ENCODE data around the gene GRWD1. TPM values are rescaled to one million over a fixed set of nuclear protein-coding genes. Genes with fewer than 3 reads are reported as not detected.

The GRWD1 gene
- total and polyA plus RNA-seq, 2 of the 13 experiments (the other 11 are each of a cell fraction or from before 2014, with no cell fraction given): 10.8 to 46.6 TPM

DNA sequence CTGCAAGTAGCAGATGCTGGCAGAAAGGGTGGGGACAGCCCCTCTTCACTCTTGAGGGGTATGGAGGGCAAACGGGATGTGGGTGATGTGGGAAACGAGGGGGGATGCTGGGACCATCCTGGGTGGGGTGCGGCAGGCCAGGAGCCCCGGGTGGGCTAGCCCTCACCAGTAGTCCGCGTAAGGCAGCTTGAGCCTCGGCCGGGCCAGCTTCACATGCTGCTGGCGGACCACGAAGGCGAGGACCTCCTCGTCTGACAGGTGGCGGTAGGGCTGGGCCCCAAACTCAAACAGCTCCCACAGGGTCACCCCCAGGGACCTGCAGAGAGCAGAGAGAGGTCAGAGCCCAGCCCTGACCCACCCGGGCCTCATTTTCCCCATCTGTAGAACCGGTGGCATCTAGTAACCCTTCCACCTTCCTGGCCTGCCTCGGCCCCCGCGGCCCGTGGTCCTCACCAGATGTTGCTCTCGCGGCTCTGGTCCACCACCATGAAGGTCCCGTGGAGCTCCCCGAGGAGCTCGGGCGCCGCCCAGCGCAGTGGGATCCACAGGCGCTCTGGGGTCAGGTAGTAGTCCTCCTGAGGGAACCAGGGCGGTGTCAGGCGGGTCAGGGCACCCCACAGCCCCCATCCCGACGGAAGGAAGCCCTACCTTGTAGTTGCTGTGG lies 55.2 kb downstream of the GRWD1 start (continued):
- TF ChIP-seq TFE3 (CRISPR knock-in tag; IDR thresholded peaks at IDR 0.05) (no peak), SALL2 (CRISPR knock-in tag; IDR thresholded peaks at IDR 0.05) (no peak), ZNF589 (CRISPR knock-in tag; conservative IDR thresholded peaks at IDR 0.05) (no peak), ZXDC (CRISPR knock-in tag; IDR thresholded peaks at IDR 0.05) (no peak), ZNF501 (CRISPR knock-in tag; IDR thresholded peaks at IDR 0.05) (no peak), MED1 (CRISPR knock-in tag; IDR thresholded peaks at IDR 0.05) (no peak), MEF2D (CRISPR knock-in tag; IDR thresholded peaks at IDR 0.05) (no peak), ZBTB42 (CRISPR knock-in tag; IDR thresholded peaks at IDR 0.05) (no peak), POGZ (CRISPR knock-in tag; IDR thresholded peaks at IDR 0.05) (no peak), ZNF552 (CRISPR knock-in tag; IDR thresholded peaks at IDR 0.05; ENCODE audit: borderline replicate concordance) (no peak), NR3C1 (CRISPR knock-in tag; IDR thresholded peaks at IDR 0.05) (no peak), IKZF4 (CRISPR knock-in tag; IDR thresholded peaks at IDR 0.05; ENCODE audit: borderline replicate concordance, low read depth, not compliant biosample characterization) (peak; percentile 70), ZNF7 (CRISPR knock-in tag; IDR thresholded peaks at IDR 0.05) (no peak), ETS1 (CRISPR knock-in tag; IDR thresholded peaks at IDR 0.05) (no peak)
- TF ChIP-seq, protein P1, sequence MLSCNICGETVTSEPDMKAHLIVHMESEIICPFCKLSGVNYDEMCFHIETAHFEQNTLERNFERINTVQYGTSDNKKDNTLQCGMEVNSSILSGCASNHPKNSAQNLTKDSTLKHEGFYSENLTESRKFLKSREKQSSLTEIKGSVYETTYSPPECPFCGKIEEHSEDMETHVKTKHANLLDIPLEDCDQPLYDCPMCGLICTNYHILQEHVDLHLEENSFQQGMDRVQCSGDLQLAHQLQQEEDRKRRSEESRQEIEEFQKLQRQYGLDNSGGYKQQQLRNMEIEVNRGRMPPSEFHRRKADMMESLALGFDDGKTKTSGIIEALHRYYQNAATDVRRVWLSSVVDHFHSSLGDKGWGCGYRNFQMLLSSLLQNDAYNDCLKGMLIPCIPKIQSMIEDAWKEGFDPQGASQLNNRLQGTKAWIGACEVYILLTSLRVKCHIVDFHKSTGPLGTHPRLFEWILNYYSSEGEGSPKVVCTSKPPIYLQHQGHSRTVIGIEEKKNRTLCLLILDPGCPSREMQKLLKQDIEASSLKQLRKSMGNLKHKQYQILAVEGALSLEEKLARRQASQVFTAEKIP (CRISPR knock-in tag; IDR thresholded peaks at IDR 0.05; ENCODE audit: borderline replicate concordance): no peak
- TF ChIP-seq, protein P2, sequence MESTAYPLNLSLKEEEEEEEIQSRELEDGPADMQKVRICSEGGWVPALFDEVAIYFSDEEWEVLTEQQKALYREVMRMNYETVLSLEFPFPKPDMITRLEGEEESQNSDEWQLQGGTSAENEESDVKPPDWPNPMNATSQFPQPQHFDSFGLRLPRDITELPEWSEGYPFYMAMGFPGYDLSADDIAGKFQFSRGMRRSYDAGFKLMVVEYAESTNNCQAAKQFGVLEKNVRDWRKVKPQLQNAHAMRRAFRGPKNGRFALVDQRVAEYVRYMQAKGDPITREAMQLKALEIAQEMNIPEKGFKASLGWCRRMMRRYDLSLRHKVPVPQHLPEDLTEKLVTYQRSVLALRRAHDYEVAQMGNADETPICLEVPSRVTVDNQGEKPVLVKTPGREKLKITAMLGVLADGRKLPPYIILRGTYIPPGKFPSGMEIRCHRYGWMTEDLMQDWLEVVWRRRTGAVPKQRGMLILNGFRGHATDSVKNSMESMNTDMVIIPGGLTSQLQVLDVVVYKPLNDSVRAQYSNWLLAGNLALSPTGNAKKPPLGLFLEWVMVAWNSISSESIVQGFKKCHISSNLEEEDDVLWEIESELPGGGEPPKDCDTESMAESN (CRISPR knock-in tag; conservative IDR thresholded peaks at IDR 0.05): no peak
- TF ChIP-seq, protein P3, sequence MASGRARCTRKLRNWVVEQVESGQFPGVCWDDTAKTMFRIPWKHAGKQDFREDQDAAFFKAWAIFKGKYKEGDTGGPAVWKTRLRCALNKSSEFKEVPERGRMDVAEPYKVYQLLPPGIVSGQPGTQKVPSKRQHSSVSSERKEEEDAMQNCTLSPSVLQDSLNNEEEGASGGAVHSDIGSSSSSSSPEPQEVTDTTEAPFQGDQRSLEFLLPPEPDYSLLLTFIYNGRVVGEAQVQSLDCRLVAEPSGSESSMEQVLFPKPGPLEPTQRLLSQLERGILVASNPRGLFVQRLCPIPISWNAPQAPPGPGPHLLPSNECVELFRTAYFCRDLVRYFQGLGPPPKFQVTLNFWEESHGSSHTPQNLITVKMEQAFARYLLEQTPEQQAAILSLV (CRISPR knock-in tag; IDR thresholded peaks at IDR 0.05; ENCODE audit: borderline replicate concordance): no peak

Measured in HepG2 (cell line).